Heart right ventricle (tissue), 16 donors: Measurements from ENCODE around the gene SYK. TPM values are rescaled to one million over a fixed set of nuclear protein-coding genes. Genes with fewer than 3 reads are reported as not detected.

Experiments used
- ATAC-seq, 8 donors: fragments of 200-7000 bp; cut with Tn5 transposase; one replicate each; pipeline ENCODE4 v1.9.1; 2020; ENCODE audit warnings: mild to moderate bottlenecking in 8 of 8, moderate library complexity in 8 of 8, moderate number of reproducible peaks in 1 of 8
- DNase-seq, 2 donors: peaks; one replicate each; pipeline ENCODE4 v3.0.0-alpha.2; 2020
- H3K27ac ChIP-seq, 10 donors: fragments of 200-600 bp; sonication (generic) in 2 of 10; one replicate each; pipeline versions ENCODE4 v1.5.0 to v1.8.0; 2020 to 2022; ENCODE audit warnings: mild to moderate bottlenecking in 3 of 10
- H3K27me3 ChIP-seq, 7 donors: fragments of 200-600 bp; one replicate each; pipeline ENCODE4 v1.8.0; 2021 to 2022; ENCODE audit warnings: mild to moderate bottlenecking in 2 of 7
- H3K36me3 ChIP-seq, 9 donors: fragments of 200-600 bp; sonication (generic) in 1 of 9; one replicate each; pipeline versions ENCODE4 v1.5.0 to v1.8.0; 2020 to 2022; ENCODE audit warnings: mild to moderate bottlenecking in 2 of 9
- H3K4me1 ChIP-seq, 9 donors: fragments of 200-600 bp; sonication (generic) in 1 of 9; one replicate each; pipeline versions ENCODE4 v1.5.0 to v1.8.0; 2020 to 2022; ENCODE audit warnings: mild to moderate bottlenecking in 4 of 9
- H3K4me3 ChIP-seq, 10 donors: fragments of 200-600 bp; sonication (generic) in 2 of 10; one replicate each; pipeline versions ENCODE4 v1.5.0 to v1.8.0; 2020 to 2022; ENCODE audit warnings: mild to moderate bottlenecking in 7 of 10, moderate library complexity in 2 of 10
- H3K9me3 ChIP-seq, 11 donors: fragments of 200-600 bp in 10 of 11; sonication (generic) in 2 of 11; one replicate each; pipeline versions ENCODE4 v1.5.0 to v1.8.0; 2013 to 2022; ENCODE audit warnings: mild to moderate bottlenecking in 2 of 11, control low read depth in 1 of 11, moderate library complexity in 1 of 11
- WGBS, 2 donors: extraction: QIAGEN DNeasy Blood & Tissue Kit; methylation state at CpG; one replicate each; pipeline ENCODE4 v1.1.7; 2013; ENCODE audit warnings: inconsistent platforms in 1 of 2; 5-methylcytosine and 5-hydroxymethylcytosine counted together
- intact Hi-C, 10 donors: fragments of 100-400 bp; cut with DNase I; formaldehyde crosslinking; loops; one replicate each; pipeline versions ENCODE4 v1.11.1 to v1.14.2; 2022
- polyA plus RNA-seq, 2 donors: library from polyadenylated mRNA; stranded (reverse); fragments of 200-250 nt; gene quantifications; one replicate each; pipeline ENCODE4 v1.2.3, GENCODE V29; 2013
- total RNA-seq, 10 donors: library from RNA; stranded (reverse); fragmentation: NEBNext Ultra II Directional in 3 of 10; extraction: Animal tissue kit (Norgen Biotek cat#: 25700) in 3 of 10; gene quantifications; one replicate each; pipeline versions ENCODE4 v1.2.1 to v1.2.4, GENCODE V29; 2021 to 2023
- TF ChIP-seq, protein P1 (sequence below), 9 donors: fragments of 200-600 bp; sonication (generic) in 2 of 9; IDR thresholded peaks; one replicate each; pipeline versions ENCODE4 v1.5.0 to v1.8.0; 2021 to 2022; ENCODE audit warnings: antibody characterized with exemption in 9 of 9, mild to moderate bottlenecking in 5 of 9, moderate library complexity in 1 of 9
- donor health status: Arrhythmogenic right ventricular cardiomyopathy.
- donor health status: ischemic (EF 13 %, LVEDD 7.1; RV severe dilation, severe dysfunction).
- donor health status: healthy with polysubstance abuse.
- donor health status: DM: no; HTN: yes; CAD: no.
- donor health status: DM: no; HTN: no; CAD: no.
- donor health status: ischemic (EF 25% LVEDD 6.9; RV normal size, moderate dysfunction).
- donor health status: ischemic (EF 25% LVEDD 5.7; RV mildly dilated, moderate dysfunction).
- donor health status: healthy.
- donor health status: DM: yes; HTN: yes; CAD: no.
- donor health status: Ischemic cardiomyopathy.
- donor health status: ischemic (EF 35%, LVEDD 5.7; RV mildly dilated, moderate dysfunction).
- donor health status: nonischemic (EF 11% LVEDD 7.7; RV severe dilation, severe dysfunction).
- donor health status: DM: yes; HTN: yes; CAD: no.
- donor health status: PGD.
- donor health status: ischemic (EF 29% LVEDD 5.4; RV normal size, mild dysfunction).
- donor health status: nonischemic (EF 23%, LVEDD 6.1; RV moderate dilation, normal function).

Gene SYK
- total and polyA plus RNA-seq, 12 donors: 0.96 to 26.1 (median 2.3) TPM

DNA sequence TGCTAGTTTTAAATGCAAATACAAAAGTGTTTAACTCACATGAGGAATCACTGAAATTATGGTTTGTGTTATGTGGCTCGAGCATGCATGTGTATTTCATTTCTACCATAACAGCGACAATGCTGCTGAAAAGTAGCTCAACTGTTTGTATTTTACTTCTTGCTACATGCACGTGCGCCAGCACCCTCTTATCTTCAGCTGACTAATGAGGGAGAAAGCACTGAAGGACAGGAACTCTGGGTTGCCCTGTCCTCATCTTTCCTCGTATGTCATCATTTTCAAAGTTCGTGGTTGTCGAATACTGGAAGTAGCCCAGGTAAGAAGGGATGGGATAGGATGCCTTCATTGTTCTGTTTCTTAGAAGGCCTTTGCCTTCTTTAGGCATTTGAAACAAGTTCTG is 120.3 kb downstream of the SYK start:
- no peak for ATAC-seq
- TF ChIP-seq, protein P1, sequence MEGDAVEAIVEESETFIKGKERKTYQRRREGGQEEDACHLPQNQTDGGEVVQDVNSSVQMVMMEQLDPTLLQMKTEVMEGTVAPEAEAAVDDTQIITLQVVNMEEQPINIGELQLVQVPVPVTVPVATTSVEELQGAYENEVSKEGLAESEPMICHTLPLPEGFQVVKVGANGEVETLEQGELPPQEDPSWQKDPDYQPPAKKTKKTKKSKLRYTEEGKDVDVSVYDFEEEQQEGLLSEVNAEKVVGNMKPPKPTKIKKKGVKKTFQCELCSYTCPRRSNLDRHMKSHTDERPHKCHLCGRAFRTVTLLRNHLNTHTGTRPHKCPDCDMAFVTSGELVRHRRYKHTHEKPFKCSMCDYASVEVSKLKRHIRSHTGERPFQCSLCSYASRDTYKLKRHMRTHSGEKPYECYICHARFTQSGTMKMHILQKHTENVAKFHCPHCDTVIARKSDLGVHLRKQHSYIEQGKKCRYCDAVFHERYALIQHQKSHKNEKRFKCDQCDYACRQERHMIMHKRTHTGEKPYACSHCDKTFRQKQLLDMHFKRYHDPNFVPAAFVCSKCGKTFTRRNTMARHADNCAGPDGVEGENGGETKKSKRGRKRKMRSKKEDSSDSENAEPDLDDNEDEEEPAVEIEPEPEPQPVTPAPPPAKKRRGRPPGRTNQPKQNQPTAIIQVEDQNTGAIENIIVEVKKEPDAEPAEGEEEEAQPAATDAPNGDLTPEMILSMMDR (IDR thresholded peaks at IDR 0.05): no peak
- Histone ChIP-seq H3K27ac (peak overlapping the region in 1 of 10 donors; percentile 65), H3K4me3 (no peak overlapping the region), H3K4me1 (peaks cover 0 to 17% (median 8%) of the 10 kb centered on the region in 9 donors), H3K27me3 (peaks cover 0 to 7% (median 0%) of the 10 kb centered on the region in 7 donors), H3K36me3 (no peaks in the 10 kb centered on the region), H3K9me3 (no peaks in the 10 kb centered on the region)
- intact Hi-C loops: loop anchor here in 3 of 10 donors (5.0 to 10.0 kb wide), 3 partner anchors 40 to 503 kb away; partner anchors contain the start of gene NFIL3 (in 1 of the 3)
- 71 to 76% methylated on average over 7 of the region's 7 CpGs for WGBS, 2 donors
- no peak for DNase-seq

DNA sequence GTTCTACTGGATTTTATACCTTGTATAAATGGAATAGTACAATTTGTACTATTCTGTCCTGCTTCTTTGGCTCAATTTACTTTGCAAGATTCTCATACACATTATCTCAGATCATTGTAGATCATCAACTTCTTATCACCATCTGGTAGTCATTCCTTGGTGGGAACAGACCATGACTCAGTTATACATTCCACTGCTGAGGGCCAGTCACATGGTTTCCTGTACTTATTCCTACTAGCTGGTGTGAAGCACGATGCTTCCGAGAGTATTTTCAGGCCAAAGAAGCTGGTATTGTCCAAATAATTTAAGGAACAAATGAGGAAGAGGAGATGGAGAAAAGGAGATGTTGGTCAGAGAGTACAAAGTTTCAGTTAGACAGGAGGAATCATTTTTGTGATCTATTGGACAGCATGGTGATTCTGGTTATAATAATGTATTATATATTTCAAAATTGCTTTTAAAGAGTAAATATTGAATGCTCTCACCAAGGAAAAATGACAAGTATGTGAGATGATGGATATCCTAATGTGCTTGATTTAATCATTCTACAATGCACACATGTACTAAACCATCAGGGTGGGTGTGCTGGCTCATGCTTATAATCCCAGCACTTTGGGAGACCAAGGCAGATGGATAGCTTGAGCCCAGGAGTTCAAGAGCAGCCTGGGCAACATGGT is 124.1 kb downstream of the SYK start:
- H3K36me3 ChIP-seq: no peaks in the 10 kb centered on the region
- no peaks in the 10 kb centered on the region for H3K9me3 ChIP-seq
- TF ChIP-seq, protein P1 (IDR thresholded peaks at IDR 0.05): no peak
- DNase-seq: no peak
- H3K4me3 ChIP-seq: no peak overlapping the region
- ATAC-seq: no peak
- H3K27ac ChIP-seq: no peak overlapping the region
- H3K27me3 ChIP-seq: peaks cover 0 to 7% (median 0%) of the 10 kb centered on the region in 7 donors
- peaks cover 0 to 6% (median 3%) of the 10 kb centered on the region in 9 donors for H3K4me1 ChIP-seq
- intact Hi-C loops: loop anchor here in 1 of 10 donors (10.0 kb wide), 1 partner anchor 499 kb away; the partner anchor contains the start of gene NFIL3
- WGBS, 2 donors: 76 to 84% methylated on average over 2 of the region's 2 CpGs

DNA sequence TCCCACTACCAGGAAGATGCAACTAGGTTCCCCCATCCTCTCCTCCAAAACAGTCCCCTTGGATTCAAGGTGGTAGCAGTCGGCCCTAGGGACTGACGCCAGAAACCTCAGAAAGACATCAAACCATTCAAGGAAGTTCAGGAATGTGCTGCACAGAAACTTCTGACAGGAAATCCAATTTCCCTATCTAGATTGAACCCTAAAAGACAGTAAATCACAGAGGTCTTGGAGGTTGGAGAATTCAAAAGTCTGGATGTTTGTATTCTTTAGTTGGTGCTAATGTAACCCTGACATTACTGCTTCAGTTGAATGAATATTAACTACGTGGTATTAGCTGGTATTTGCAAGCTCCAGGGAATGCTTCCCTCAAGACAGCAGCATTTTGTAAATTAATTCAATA is 125.3 kb downstream of the SYK start:
- TF ChIP-seq, protein P1 (IDR thresholded peaks at IDR 0.05): no peak
- Histone ChIP-seq H3K27me3 (peaks cover 0 to 7% (median 0%) of the 10 kb centered on the region in 7 donors), H3K4me3 (no peak overlapping the region), H3K27ac (no peak overlapping the region), H3K4me1 (peaks cover 0 to under 1% (median 0%) of the 10 kb centered on the region in 9 donors), H3K36me3 (no peaks in the 10 kb centered on the region), H3K9me3 (no peaks in the 10 kb centered on the region)
- ATAC-seq (no peak), DNase-seq (no peak)
- intact Hi-C loops: loop anchor here in 1 of 10 donors (10.0 kb wide), 1 partner anchor 498 kb away; the partner anchor contains the start of gene NFIL3
- WGBS, 2 donors: 52 to 56% methylated on average over 3 of the region's 3 CpGs

DNA sequence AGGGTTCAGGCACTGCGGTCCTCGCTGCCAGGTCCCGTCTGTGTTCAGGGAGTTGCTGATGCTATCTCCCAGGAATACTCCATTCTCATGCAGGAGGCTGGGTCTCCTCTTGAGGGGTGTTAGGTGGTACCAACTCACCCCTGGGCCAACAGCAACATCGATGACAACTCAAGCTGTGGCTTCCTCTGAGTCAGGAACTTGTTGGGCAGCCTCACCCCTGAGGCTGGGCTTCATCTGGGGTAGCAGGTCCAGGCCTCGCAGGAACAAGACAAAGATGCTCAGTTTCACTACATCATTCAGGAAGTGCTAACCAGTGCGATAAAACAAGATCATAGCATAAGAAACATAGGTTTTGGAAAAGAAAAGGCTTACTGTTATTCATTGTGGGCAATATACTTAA is 125.9 kb downstream of the SYK start:
- no peak overlapping the region for H3K4me3 ChIP-seq
- 83 to 89% methylated on average over 6 of the region's 6 CpGs for WGBS, 2 donors
- TF ChIP-seq, protein P1 (IDR thresholded peaks at IDR 0.05): no peak
- no peaks in the 10 kb centered on the region for H3K9me3 ChIP-seq
- no peaks in the 10 kb centered on the region for H3K4me1 ChIP-seq
- no peaks in the 10 kb centered on the region for H3K36me3 ChIP-seq
- intact Hi-C loops: loop anchor here in 1 of 10 donors (10.0 kb wide), 1 partner anchor 497 kb away; the partner anchor contains the start of gene NFIL3
- DNase-seq: no peak
- no peak overlapping the region for H3K27ac ChIP-seq
- H3K27me3 ChIP-seq: peaks cover 0 to 7% (median 0%) of the 10 kb centered on the region in 7 donors
- no peak for ATAC-seq
